Endodermal cell (in vitro differentiated cells): ENCODE measurements around the gene RBM44. TPM values are rescaled to one million over a fixed set of nuclear protein-coding genes. Genes with fewer than 3 reads are reported as not detected.
A peak's percentile ranks its signal among the peaks of the same experiment; 100 is the strongest.

Experiments
- DNase-seq: peaks from one replicate; pipeline ENCODE4 v3.0.0-alpha.2; 2017
- H3K27ac ChIP-seq: 2 replicates; pipeline ENCODE4 v1.5.1; 2013; ENCODE audit warnings: mild to moderate bottlenecking, low read depth, low read length, moderate library complexity
- H3K27me3 ChIP-seq: 2 replicates; pipeline ENCODE4 v1.6.1; 2013; ENCODE audit warnings: mild to moderate bottlenecking, low read length, moderate library complexity; ENCODE audit not compliant: insufficient read depth, control insufficient read depth, poor library complexity, severe bottlenecking
- H3K36me3 ChIP-seq: 2 replicates; pipeline ENCODE4 v1.7.0; 2013; ENCODE audit warnings: mild to moderate bottlenecking, low read length, moderate library complexity; ENCODE audit not compliant: control insufficient read depth, insufficient read depth
- H3K4me1 ChIP-seq: one replicate; pipeline ENCODE4 v1.7.0; 2013; ENCODE audit warnings: low read length; ENCODE audit not compliant: control insufficient read depth, insufficient read depth
- H3K4me3 ChIP-seq: 2 replicates; pipeline ENCODE4 v1.5.1; 2013; ENCODE audit warnings: mild to moderate bottlenecking, low read length, moderate library complexity
- H3K9ac ChIP-seq: 2 replicates; pipeline ENCODE4 v1.6.1; 2013; ENCODE audit warnings: mild to moderate bottlenecking, low read length, moderate library complexity; ENCODE audit not compliant: poor library complexity, severe bottlenecking; ENCODE audit errors: extremely low read depth
- H3K9me3 ChIP-seq: 2 replicates; pipeline ENCODE4 v1.6.1; 2013; ENCODE audit warnings: mild to moderate bottlenecking, low read length, moderate library complexity; ENCODE audit not compliant: control insufficient read depth
- H3K27ac Mint-ChIP-seq: 2 replicates; pipeline ENCODE4 v1.8.0; 2020; ENCODE audit warnings: mixed read lengths
- H3K27me3 Mint-ChIP-seq: 2 replicates; pipeline ENCODE4 v1.8.0; 2021; ENCODE audit warnings: mild to moderate bottlenecking, mixed read lengths; ENCODE audit not compliant: insufficient read depth
- H3K36me3 Mint-ChIP-seq: 2 replicates; pipeline ENCODE4 v1.8.0; 2020; ENCODE audit warnings: low read depth, mixed read lengths
- H3K4me1 Mint-ChIP-seq: 2 replicates; pipeline ENCODE4 v1.8.0; 2020; ENCODE audit warnings: mixed read lengths
- H3K4me3 Mint-ChIP-seq: 2 replicates; pipeline ENCODE4 v1.8.0; 2020; ENCODE audit warnings: mild to moderate bottlenecking, moderate library complexity, mixed read lengths
- H3K9me3 Mint-ChIP-seq: 2 replicates; pipeline ENCODE4 v1.8.0; 2020; ENCODE audit warnings: mild to moderate bottlenecking, mixed read lengths
- WGBS, 2 experiments: methylation state at CpG; one replicate each; pipeline versions ENCODE4 v1.1.5 to v1.1.7; 2013; ENCODE audit warnings: missing lambda C conversion rate in 2 of 2, mixed read lengths in 1 of 2; ENCODE audit not compliant: insufficient coverage in 1 of 2, insufficient read length in 1 of 2; 5-methylcytosine and 5-hydroxymethylcytosine counted together
- total RNA-seq, 2 donors: library from RNA; stranded (reverse); fragmentation: NEBNext Ultra II Directional in 1 of 2; extraction: Animal tissue kit (Norgen Biotek cat#: 25700) in 1 of 2; gene quantifications; 2 replicates in 1 of 2; 3 replicates in 1 of 2; pipeline ENCODE4 v1.2.1, GENCODE V29; 2021
- TF ChIP-seq, protein P1 (sequence below): fragments of 200-600 bp; sonication (generic); conservative IDR thresholded peaks from 2 replicates; pipeline ENCODE4 v1.5.0; 2021; ENCODE audit warnings: antibody characterized with exemption, mild to moderate bottlenecking

Gene RBM44
- total RNA-seq, 2 donors from 2014 or later: 0.42 to 1.2 TPM

DNA sequence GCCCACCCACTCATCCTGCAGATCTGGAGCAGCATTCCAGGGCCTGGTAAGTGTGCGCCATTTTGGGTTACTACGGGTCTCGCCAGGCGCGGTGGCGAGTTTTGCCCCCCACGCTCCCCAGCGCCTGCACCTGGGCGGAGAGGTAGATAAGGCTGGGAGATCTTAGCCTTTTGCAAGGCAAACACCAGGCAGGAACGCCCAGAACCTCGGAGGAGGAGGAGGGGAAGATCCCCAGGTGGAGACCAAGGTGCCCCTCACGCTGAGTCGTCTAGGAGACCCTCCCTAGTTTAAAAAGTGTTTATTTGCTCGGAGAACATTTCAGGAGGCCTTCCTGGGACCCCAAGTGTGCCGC is 60.5 kb downstream of the RBM44 start:
- Mint-ChIP-seq H3K4me1 (peaks cover 13% of the 10 kb centered on the region), H3K9me3 (no peaks in the 10 kb centered on the region), H3K27ac (peak overlapping the region; percentile 74), H3K36me3 (no peaks in the 10 kb centered on the region), H3K4me3 (peak overlapping the region; percentile 60), H3K27me3 (peaks cover 57% of the 10 kb centered on the region)
- H3K9me3 ChIP-seq: no peaks in the 10 kb centered on the region
- TF ChIP-seq, protein P1, sequence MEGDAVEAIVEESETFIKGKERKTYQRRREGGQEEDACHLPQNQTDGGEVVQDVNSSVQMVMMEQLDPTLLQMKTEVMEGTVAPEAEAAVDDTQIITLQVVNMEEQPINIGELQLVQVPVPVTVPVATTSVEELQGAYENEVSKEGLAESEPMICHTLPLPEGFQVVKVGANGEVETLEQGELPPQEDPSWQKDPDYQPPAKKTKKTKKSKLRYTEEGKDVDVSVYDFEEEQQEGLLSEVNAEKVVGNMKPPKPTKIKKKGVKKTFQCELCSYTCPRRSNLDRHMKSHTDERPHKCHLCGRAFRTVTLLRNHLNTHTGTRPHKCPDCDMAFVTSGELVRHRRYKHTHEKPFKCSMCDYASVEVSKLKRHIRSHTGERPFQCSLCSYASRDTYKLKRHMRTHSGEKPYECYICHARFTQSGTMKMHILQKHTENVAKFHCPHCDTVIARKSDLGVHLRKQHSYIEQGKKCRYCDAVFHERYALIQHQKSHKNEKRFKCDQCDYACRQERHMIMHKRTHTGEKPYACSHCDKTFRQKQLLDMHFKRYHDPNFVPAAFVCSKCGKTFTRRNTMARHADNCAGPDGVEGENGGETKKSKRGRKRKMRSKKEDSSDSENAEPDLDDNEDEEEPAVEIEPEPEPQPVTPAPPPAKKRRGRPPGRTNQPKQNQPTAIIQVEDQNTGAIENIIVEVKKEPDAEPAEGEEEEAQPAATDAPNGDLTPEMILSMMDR: no peak
- peak; percentile 69 for DNase-seq
- H3K9ac ChIP-seq: no peak overlapping the region
- WGBS, 2 experiments: 60 to 86% methylated on average over 9 to 15 of the region's 15 CpGs
- no peaks in the 10 kb centered on the region for H3K36me3 ChIP-seq
- peaks cover 38% of the 10 kb centered on the region for H3K27me3 ChIP-seq
- H3K4me1 ChIP-seq: no peaks in the 10 kb centered on the region
- H3K4me3 ChIP-seq: no peak overlapping the region
- no peak overlapping the region for H3K27ac ChIP-seq

DNA sequence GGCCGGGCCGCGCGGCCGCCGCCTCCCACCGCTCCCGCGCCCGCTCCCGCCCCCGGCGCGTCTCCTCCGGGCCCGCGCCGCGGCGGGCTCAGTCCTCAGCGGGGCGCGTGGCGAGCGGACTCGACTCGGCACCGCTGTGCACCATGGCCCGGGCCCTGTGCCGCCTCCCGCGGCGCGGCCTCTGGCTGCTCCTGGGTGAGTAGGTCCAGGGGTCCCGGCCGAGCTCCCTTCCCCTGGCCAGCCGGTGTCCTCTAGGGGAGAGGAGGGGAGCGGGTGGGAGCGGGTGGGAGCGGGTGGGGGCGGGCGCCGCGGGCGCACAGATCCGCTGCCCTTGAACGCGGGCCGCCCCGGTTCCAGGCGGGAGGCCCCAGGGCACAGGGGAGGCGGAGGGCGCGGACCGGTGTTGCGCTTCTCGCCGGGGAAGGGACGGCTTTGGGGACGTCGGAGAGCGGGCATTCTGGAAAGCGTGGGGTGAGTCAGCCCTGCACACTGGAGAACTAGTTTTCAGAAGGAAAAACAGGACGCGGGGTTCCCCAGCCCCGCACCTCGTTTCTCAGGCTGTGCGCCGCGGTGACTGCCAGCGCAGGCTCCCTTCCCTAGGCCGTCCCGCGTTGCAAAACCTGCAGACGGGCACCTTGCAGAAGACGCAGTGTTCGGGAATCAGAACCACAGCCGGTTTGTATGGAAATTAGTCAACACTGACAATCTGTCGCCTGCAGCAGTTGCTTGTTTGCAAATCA is 61.1 kb downstream of the RBM44 start, which contains the start of gene RAMP1:
RAMP1 (plus strand) TSS at position 91 of the 740 bp plus-strand sequence; CDS start at position 144, 53 bp downstream.
- Mint-ChIP-seq H3K36me3 (no peaks in the 10 kb centered on the region), H3K27ac (peak within 1 kb of the TSS; percentile 74), H3K4me3 (peak within 1 kb of the TSS; percentile 60), H3K9me3 (no peaks in the 10 kb centered on the region), H3K27me3 (peaks cover 52% of the 10 kb centered on the region), H3K4me1 (peaks cover 13% of the 10 kb centered on the region)
- peak within 1 kb of the TSS; percentile 64 for H3K4me3 ChIP-seq
- H3K9me3 ChIP-seq: no peaks in the 10 kb centered on the region
- H3K36me3 ChIP-seq: no peaks in the 10 kb centered on the region
- no peak within 1 kb of the TSS for H3K9ac ChIP-seq
- 6 to 7% methylated on average over 39 to 79 of the region's 79 CpGs for WGBS, 2 experiments
- no peaks in the 10 kb centered on the region for H3K4me1 ChIP-seq
- TF ChIP-seq, protein P1: no peak
- DNase-seq: peak; percentile 69
- H3K27ac ChIP-seq: no peak within 1 kb of the TSS
- H3K27me3 ChIP-seq: peaks cover 34% of the 10 kb centered on the region

DNA sequence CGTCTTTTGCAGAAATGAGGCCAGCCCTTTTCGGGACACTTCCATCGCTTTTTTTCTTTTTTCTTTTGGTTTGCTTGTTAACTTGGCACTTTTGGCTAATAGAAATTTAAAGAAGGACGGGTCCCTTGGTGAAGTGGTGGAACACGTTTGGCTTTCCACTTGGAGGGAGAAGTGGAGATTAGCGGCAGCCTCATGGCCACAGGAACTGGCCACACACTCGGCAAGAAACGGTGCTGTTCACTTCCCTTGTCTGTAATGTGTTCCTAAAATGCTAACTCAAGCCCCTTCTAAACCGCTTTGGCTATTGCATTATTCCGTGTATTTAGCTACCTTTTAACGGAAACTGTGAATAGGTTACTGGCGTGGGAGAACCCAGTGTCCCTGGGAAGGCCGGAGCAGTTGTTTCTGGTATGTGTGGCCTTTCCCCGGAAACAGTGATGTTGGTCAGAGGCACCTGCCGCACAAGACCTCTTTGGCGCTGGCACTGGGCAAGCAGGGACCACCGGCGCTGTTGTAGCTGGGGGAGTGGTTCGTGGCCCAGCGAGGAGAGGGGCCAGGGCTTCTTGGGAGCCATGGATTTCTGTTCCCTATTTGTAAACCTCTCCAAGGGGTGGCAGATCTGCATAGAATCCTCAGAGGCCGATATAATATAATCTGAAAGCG is 61.8 kb downstream of the RBM44 start:
- peaks cover 33% of the 10 kb centered on the region for H3K27me3 ChIP-seq
- Mint-ChIP-seq H3K9me3 (no peaks in the 10 kb centered on the region), H3K27ac (no peak overlapping the region), H3K4me1 (peaks cover 13% of the 10 kb centered on the region), H3K4me3 (peak overlapping the region; percentile 60), H3K36me3 (no peaks in the 10 kb centered on the region), H3K27me3 (peaks cover 48% of the 10 kb centered on the region)
- WGBS, 2 experiments: 82 to 85% methylated on average over 20 to 22 of the region's 22 CpGs
- no peak overlapping the region for H3K27ac ChIP-seq
- DNase-seq: peak; percentile 44
- TF ChIP-seq, protein P1: no peak
- H3K9ac ChIP-seq: no peak overlapping the region
- peak overlapping the region; percentile 64 for H3K4me3 ChIP-seq
- no peaks in the 10 kb centered on the region for H3K4me1 ChIP-seq
- H3K9me3 ChIP-seq: no peaks in the 10 kb centered on the region
- H3K36me3 ChIP-seq: no peaks in the 10 kb centered on the region
